GM12873 (cell line): ENCODE measurements around the gene INSL3.

Experiments
- CTCF ChIP-seq: IDR thresholded peaks from 2 replicates; pipeline ENCODE4 v1.5.1; 2012; ENCODE audit warnings: low read depth, mild to moderate bottlenecking, moderate library complexity, low read length, control low read depth; ENCODE audit not compliant: insufficient read depth; ENCODE audit errors: missing control alignments

The INSL3 gene

DNA sequence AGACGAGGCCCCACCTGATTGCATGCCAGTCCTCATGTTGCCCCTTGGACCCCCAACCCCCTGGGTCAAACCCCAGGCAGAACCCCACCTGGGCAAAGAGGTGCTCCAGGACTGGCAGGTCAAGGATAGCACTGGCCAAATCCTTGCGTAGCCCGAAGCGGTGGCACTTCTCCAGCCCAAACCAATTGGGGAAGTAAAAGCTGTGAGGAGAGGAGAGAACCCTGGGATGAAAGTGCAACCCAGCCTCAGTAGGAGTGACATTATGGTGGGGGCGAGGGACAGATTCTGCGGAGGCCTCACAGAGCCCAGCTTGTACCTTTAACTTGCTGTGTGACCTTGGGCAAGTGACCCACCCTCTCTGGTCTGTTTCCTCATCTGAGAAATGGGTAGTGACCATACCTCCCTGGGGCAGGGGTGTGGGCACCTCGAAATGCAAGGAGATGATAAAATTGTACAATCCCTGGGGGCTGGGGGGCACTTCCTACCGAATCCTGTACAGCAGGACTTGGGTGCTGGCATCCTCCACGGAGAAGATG, 22.0 kb upstream of the INSL3 start:
- no peak for TF ChIP-seq CTCF

DNA sequence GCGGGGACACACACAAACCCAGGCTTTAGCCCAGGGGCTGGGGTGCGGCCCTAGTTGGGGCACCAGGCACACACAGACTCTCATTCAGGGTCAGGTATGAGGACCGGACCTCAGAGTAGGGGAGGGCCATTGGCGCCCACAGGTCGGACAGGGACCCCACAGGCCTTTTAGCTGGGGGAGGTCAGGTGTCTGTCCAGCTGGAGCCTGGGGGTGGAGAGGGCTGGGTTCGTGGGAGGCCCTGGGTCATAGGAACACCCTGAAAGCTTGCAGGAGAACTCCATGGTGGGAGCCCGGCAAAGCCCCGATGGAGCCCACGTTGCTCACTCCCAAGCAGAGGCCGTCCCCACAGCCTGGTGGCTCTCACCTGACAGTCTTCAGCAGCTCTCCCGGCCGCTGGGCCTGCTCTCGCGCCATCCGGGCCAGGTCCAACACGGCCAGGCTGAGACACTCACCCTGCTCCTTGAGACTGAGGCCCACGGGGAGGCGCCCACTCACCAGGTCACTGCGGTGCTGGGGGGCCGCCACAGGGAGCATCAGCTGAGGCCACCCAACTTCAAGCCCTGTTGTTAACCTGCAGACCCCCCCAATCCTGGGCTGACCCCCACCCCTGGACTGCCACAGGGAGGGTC, 21.5 kb upstream of the INSL3 start:
- TF ChIP-seq CTCF, result no peak

GRCh38 chr19:17841810-17842662, 20.7 kb upstream of the INSL3 start:
- TF ChIP-seq CTCF, result no peak

DNA sequence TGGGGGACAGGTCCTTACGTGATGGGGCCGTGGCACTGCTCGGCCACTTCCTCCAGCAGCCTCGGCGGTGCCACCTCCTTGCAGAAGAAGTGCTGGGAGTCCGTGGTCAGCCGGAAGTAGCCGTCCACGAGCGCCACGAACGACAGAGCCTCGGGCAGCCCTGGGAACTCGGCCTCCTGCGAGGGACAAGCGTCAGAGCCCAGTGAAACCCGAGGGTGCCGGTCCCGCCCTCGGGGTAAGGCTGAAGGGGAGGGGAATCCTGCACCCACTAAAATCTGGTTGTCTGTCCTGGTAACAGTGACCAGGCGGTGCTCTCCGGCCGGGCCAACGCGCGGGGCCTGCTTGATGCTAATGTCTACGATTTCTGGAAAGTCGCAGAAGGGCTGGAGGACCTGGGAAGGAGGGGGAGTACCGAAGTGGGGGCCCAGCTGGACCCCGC, 20.1 kb upstream of the INSL3 start:
- TF ChIP-seq CTCF, result no peak

GRCh38 chr19:17840019-17840418, 18.7 kb upstream of the INSL3 start:
- TF ChIP-seq CTCF, result no peak

GRCh38 chr19:17837972-17838371, 16.7 kb upstream of the INSL3 start:
- TF ChIP-seq CTCF, result no peak

GRCh38 chr19:17836530-17836929, 15.2 kb upstream of the INSL3 start:
- no peak for TF ChIP-seq CTCF
